GM19240 (cell line): ENCODE data around the gene ACSS3.

ENCODE experiments used
- DNase-seq: peaks from one replicate; pipeline ENCODE4 v3.0.0; 2011; ENCODE audit warnings: low spot score; ENCODE audit not compliant: insufficient read length

The ACSS3 gene

DNA sequence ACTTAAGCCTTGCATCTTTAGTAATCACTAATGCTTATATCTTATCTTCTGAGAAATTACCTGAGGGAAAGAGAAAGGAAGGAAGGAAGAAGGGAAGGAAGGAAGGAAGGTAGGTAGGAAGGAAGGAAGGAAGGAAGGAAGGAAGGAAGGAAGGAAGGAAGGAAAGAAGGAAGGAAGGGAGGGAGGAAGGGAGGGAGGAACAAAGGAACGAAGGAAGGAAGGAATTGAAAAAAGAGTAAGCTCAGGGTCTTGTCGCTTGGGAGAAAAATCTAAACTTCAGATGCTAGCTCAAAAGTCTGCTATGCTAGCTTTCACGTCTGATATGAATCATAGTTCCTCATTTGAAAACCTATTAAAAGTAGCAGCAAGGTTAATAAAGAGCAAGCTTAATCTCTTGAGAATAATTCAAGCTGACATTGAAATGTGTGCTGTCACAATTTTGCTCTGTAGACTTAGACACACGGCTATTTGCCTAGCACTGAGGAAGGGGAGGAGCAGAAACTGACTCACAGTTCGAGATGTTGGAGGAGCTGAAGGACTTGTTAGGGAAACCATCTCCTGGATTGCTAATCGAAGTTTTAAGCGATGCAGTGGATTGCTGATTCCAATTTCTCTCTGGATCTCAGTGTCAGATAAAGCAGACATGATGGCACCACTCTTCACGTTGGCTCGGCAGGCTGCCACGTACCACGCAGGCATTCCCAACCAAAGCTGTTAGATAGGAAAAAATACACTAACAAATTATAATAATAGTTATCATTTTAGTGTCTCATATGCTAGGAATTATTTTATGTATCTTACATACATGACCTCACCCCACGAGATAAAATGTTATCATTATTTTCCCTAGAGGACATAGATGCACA lies 216.7 kb downstream of the ACSS3 start:
- DNase-seq, result no peak

GRCh38 chr12:81295251-81295650 lies 217.4 kb downstream of the ACSS3 start:
- DNase-seq, result no peak

DNA sequence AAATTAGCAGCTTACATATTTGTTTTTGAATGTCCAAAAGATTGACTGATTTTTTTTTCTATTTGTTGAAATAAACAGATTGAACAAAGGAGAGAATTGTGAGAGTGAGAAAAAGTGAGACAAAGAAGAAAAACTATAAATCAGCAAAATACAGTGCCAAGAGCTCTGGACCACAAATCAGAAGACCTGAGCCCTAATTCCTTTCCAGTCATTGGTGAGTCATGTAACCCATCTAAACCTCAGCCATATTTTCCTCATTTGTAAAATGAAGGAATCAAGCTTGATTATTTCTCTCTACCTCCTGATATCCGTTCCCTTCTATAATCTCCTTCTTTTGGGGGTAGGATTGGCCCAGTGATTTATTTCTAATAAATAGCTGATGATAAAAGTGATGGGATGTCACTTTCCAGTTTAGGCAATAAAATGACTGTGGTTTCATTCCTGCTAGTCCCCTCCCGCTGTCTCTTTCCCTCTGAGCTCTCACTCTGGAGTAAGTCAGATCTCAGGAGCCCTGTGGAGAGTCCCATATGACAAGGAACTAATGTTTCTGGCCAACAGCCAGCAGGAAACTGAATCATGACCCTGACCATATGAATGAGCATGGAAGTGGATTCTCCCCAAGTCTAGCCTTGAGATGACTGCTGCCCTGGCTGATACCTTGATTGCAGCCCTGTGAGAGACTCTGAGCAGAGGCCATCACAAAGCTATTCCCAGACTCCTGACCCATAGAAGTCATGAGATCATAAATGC lies 218.9 kb downstream of the ACSS3 start:
- no peak for DNase-seq

- DNase-seq, result no peak
Observed at GRCh38 chr12:81297601-81298000, 219.7 kb downstream of the ACSS3 start.

- no peak for DNase-seq
Observed at GRCh38 chr12:81300454-81300853, 222.6 kb downstream of the ACSS3 start.

GRCh38 chr12:81303935-81304334 lies 226.1 kb downstream of the ACSS3 start:
- DNase-seq, result no peak
